Nephron (organoid): ENCODE data around the gene KIAA1614.

ENCODE experiments used
- H3K27ac Mint-ChIP-seq, 3 experiments: 2 replicates each; pipeline ENCODE4 v1.8.0; 2020; ENCODE audit warnings: mixed read lengths in 3 of 3, mild to moderate bottlenecking in 2 of 3, moderate library complexity in 1 of 3
- H3K27me3 Mint-ChIP-seq: 2 replicates; pipeline ENCODE4 v1.8.0; 2021; ENCODE audit warnings: low read depth, mild to moderate bottlenecking, moderate library complexity, mixed read lengths
- H3K36me3 Mint-ChIP-seq: 2 replicates; pipeline ENCODE4 v1.8.0; 2020; ENCODE audit warnings: low read depth, mixed read lengths
- H3K4me1 Mint-ChIP-seq: 2 replicates; pipeline ENCODE4 v1.8.0; 2020; ENCODE audit warnings: mixed read lengths
- H3K4me3 Mint-ChIP-seq, 3 experiments: 2 replicates each; pipeline ENCODE4 v1.8.0; 2020; ENCODE audit warnings: mild to moderate bottlenecking in 3 of 3, mixed read lengths in 3 of 3, moderate library complexity in 2 of 3
- H3K9me3 Mint-ChIP-seq: 2 replicates; pipeline ENCODE4 v1.8.0; 2020; ENCODE audit warnings: mixed read lengths
- TF ChIP-seq, protein P1 (sequence below), 3 experiments: fragments of 200-600 bp; sonication (generic); IDR thresholded peaks; one replicate each; pipeline ENCODE4 v1.5.0; 2021; ENCODE audit warnings: antibody characterized with exemption in 3 of 3; ENCODE audit not compliant: unreplicated experiment in 3 of 3

KIAA1614 gene

DNA sequence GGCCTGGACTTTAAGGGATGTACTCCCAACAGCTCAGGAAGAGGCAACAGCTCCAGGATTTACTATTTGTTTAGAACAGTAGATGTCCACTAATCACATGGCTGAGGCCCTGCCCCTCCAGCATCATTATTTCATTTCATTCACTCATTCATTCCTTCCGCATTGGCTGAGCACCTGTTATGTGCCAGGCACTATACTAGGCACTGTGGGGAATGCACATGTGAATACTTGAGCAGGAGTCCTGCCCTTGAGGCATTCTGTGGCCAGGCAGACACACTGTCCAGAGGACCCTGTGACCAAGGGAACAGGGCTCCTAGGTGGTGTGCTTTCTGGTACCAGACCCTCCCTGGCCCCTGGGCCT, 24.3 kb downstream of the KIAA1614 start:
- H3K4me3 Mint-ChIP-seq: no peak overlapping the region
- H3K36me3 Mint-ChIP-seq: peaks cover 15% of the 10 kb centered on the region
- H3K9me3 Mint-ChIP-seq: no peaks in the 10 kb centered on the region
- no peak overlapping the region for H3K27ac Mint-ChIP-seq
- peaks cover 6% of the 10 kb centered on the region for H3K27me3 Mint-ChIP-seq
- no peaks in the 10 kb centered on the region for H3K4me1 Mint-ChIP-seq
- TF ChIP-seq, protein P1, sequence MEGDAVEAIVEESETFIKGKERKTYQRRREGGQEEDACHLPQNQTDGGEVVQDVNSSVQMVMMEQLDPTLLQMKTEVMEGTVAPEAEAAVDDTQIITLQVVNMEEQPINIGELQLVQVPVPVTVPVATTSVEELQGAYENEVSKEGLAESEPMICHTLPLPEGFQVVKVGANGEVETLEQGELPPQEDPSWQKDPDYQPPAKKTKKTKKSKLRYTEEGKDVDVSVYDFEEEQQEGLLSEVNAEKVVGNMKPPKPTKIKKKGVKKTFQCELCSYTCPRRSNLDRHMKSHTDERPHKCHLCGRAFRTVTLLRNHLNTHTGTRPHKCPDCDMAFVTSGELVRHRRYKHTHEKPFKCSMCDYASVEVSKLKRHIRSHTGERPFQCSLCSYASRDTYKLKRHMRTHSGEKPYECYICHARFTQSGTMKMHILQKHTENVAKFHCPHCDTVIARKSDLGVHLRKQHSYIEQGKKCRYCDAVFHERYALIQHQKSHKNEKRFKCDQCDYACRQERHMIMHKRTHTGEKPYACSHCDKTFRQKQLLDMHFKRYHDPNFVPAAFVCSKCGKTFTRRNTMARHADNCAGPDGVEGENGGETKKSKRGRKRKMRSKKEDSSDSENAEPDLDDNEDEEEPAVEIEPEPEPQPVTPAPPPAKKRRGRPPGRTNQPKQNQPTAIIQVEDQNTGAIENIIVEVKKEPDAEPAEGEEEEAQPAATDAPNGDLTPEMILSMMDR (IDR thresholded peaks at IDR 0.05; ENCODE audit: unreplicated experiment in 3 of 3): no peak

DNA sequence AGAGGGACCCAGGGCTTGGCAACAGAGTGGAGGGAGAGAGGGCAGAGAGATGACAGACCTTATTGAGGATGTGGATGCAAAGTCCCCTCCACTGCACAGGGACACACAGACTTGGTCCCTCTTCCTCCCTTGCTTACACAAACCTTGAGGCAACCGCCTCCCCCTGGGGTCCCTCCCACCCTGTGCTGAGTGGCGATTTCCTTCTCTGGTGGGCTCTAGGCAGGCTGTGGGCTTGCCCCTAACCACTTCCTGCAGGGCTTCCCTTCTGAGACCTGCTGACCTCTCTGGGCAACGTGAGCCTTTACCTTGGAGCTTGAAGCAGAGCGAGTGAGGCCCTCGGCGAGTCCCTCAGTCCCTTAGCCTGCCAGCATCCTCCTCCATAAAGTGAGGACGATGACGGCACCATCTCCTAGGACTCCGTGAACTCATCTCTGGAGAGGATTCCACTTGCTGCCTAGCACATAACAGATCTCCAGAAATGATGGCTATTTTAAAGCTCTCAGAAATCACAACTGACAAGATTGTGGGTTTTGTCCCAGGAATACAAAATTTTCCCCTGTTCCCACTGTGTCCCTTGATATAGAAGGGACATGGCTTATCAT, 25.0 kb downstream of the KIAA1614 start:
- Mint-ChIP-seq H3K27ac (no peak overlapping the region), H3K4me3 (no peak overlapping the region), H3K27me3 (peaks cover 6% of the 10 kb centered on the region), H3K9me3 (no peaks in the 10 kb centered on the region), H3K36me3 (peaks cover 20% of the 10 kb centered on the region), H3K4me1 (no peaks in the 10 kb centered on the region)
- TF ChIP-seq, protein P1 (IDR thresholded peaks at IDR 0.05; ENCODE audit: unreplicated experiment in 3 of 3): no peak

DNA sequence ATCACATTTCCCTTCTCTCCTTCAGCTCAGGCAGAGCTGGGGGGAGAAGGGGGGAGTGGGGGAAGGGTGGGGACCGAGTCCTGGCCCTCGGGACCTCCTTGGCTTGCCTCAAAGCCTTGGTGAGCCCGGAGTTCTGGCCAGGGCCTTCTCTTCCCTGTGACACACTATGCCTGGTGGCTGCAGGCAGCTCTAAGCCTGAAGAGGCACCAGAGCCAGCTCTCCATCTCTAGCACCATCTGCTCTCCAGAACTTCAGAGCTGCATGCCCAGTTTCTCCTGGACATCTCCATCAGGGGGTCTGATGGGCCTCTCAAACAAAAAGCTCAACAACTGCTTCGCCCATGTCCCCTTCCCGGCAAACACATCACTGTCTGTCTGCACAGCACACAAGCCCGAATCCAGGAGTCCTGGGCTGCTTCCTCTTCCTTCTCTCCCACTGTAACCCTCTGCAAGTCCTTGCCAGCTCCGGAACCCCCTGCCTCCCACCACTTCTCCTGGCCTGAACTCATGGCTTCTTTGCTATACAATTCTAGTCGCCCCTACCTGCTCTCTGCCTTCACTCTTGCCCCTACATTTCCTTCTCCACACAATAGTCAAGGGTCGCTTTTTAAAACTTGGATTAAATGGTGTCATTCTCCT, 26.5 kb downstream of the KIAA1614 start:
- Mint-ChIP-seq H3K36me3 (peaks cover 16% of the 10 kb centered on the region), H3K4me1 (no peaks in the 10 kb centered on the region), H3K27me3 (peaks cover 3% of the 10 kb centered on the region), H3K27ac (no peak overlapping the region), H3K9me3 (no peaks in the 10 kb centered on the region), H3K4me3 (no peak overlapping the region)
- TF ChIP-seq, protein P1 (IDR thresholded peaks at IDR 0.05; ENCODE audit: unreplicated experiment in 3 of 3): no peak

DNA sequence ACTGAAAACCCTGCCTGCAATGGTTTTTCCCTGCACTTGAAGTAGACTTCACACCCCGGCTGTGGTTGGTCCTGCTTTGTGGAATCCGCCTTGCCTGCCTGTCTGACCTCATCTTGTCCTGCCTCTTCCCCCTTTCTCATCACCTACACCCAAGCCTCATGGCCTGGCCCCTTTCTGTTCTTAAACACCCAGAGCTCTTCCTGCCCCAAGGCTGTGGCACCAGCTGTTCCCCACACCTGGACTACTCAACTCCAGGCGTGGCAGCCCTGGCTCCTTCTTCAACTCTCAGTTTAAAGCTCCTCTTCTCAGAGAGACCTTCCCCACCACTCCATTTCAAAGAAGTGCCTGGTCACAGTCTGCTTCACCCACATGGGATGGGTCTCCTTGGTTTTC, 27.0 kb downstream of the KIAA1614 start:
- Mint-ChIP-seq H3K9me3 (no peaks in the 10 kb centered on the region), H3K4me1 (no peaks in the 10 kb centered on the region), H3K27me3 (peaks cover 3% of the 10 kb centered on the region), H3K4me3 (no peak overlapping the region), H3K27ac (no peak overlapping the region), H3K36me3 (peaks cover 15% of the 10 kb centered on the region)
- TF ChIP-seq, protein P1 (IDR thresholded peaks at IDR 0.05; ENCODE audit: unreplicated experiment in 3 of 3): no peak

DNA sequence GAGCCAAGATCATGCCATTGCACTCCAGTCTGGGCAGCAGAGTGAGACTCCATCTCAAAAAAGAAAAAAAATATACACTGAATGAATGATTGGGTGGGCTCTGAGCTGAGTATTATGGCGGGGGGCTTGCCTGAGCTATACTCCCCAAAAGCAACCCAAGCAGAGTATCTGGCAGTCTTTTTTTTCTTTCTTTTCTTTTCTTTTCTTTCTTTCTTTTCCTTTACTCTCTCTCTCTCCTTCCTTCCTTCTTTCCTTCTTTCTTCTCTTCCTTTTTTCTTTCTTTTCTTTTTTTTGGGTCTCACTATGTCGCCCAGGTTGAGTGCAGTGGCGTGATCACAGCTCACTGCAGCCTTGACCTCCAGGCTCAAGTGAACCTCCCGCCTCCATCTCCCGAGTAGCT, 27.7 kb downstream of the KIAA1614 start:
- Mint-ChIP-seq H3K27ac (no peak overlapping the region), H3K4me1 (no peaks in the 10 kb centered on the region), H3K36me3 (peaks cover 14% of the 10 kb centered on the region), H3K9me3 (no peaks in the 10 kb centered on the region), H3K27me3 (peaks cover 3% of the 10 kb centered on the region), H3K4me3 (no peak overlapping the region)
- TF ChIP-seq, protein P1 (IDR thresholded peaks at IDR 0.05; ENCODE audit: unreplicated experiment in 3 of 3): no peak
